ENCODE data around the gene CYBC1.

Gene CYBC1

DNA sequence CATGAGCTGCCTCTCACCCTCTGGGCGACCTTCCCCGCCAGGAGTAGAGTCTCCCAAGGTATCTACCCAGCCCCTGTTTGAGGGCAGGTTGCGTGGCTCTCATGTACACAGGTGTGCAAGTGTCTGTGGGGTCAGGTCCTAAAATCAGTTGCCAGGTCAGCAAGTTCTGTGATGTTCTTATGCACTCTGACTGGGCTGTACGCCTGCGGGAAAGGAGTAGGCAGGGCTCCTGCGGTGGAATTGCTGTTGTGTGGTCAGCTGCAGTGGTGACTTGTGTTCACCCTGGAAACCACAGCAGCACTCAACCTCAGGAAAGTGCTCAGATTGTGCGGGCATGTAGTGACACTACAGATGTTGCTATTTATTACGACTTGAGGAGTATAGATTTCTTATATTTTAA lies 27.4 kb upstream of the CYBC1 start:
- H3K4me3 ChIP-seq (ENCODE audit: low read depth, low read length), result no peak overlapping the region
- TF ChIP-seq, protein P1, sequence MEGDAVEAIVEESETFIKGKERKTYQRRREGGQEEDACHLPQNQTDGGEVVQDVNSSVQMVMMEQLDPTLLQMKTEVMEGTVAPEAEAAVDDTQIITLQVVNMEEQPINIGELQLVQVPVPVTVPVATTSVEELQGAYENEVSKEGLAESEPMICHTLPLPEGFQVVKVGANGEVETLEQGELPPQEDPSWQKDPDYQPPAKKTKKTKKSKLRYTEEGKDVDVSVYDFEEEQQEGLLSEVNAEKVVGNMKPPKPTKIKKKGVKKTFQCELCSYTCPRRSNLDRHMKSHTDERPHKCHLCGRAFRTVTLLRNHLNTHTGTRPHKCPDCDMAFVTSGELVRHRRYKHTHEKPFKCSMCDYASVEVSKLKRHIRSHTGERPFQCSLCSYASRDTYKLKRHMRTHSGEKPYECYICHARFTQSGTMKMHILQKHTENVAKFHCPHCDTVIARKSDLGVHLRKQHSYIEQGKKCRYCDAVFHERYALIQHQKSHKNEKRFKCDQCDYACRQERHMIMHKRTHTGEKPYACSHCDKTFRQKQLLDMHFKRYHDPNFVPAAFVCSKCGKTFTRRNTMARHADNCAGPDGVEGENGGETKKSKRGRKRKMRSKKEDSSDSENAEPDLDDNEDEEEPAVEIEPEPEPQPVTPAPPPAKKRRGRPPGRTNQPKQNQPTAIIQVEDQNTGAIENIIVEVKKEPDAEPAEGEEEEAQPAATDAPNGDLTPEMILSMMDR (IDR thresholded peaks at IDR 0.05; ENCODE audit: borderline replicate concordance, insufficient read depth, low read depth, low read length), result no peak

DNA sequence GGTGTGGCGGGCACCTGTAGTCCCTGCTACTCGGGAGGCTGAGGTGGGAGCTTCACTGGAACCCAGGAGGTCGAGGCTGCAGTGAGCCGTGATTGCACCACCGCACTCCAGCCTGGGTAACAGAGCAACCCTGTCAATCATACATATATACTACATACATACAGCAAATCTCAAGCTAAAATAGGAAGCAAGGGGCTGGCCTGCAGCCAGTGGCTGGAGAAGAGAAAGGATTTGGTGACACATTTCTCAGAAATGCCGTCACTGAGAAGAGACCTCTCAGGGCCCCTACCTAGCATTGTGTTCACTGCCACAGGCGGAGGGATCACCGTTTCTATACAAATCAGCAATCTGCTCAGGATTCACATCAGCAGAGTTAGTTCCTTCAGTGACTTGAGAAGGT lies 24.9 kb upstream of the CYBC1 start:
- H3K4me3 ChIP-seq (ENCODE audit: low read depth, low read length), result no peak overlapping the region
- TF ChIP-seq, protein P1 (IDR thresholded peaks at IDR 0.05; ENCODE audit: borderline replicate concordance, insufficient read depth, low read depth, low read length), result no peak

- TF ChIP-seq, protein P1 (IDR thresholded peaks at IDR 0.05; ENCODE audit: borderline replicate concordance, insufficient read depth, low read depth, low read length), result no peak
- no peak overlapping the region for H3K4me3 ChIP-seq (ENCODE audit: low read depth, low read length)
Observed at GRCh38 chr17:82474223-82475010, 23.9 kb upstream of the CYBC1 start.

DNA sequence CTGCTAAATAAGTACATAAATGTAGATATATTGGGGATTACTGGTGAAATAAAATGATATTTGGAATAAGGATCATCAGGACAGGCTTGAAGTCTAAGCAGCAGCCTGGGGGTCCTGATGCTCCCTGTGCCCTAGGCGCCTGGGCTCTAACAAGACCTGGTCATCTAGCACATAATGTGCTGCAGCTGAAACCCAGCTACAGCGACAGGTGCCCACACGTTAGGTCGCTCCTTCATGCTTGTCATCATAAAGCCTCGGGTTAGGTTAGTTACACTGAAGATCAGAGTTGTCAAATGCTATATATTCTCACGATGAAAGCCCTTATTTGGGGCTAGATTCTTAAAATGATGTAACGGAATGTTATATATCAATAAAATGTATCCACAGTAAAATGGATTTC lies 19.5 kb upstream of the CYBC1 start:
- TF ChIP-seq, protein P1 (IDR thresholded peaks at IDR 0.05; ENCODE audit: borderline replicate concordance, insufficient read depth, low read depth, low read length), result no peak
- H3K4me3 ChIP-seq (ENCODE audit: low read depth, low read length), result no peak overlapping the region

DNA sequence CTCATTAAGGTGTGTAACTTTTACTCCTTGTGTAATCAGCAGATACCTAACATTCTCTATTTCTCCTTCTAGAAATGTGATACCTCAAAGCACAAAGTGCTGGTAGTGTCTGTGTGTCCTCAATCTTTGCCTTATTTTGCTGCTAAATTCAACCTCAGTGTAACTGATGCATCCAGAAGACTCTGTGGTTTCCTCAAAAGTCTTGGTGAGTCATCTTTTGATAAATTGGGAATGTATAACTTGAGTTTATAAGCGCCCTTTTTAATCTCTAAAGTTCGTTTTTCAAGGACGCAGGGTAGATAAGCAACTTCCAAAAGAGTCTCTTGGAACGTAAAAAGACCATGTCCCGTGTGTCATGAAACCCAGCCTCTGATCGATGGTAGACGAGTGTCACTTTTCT lies 18.1 kb upstream of the CYBC1 start:
- TF ChIP-seq, protein P1 (IDR thresholded peaks at IDR 0.05; ENCODE audit: borderline replicate concordance, insufficient read depth, low read depth, low read length), result no peak
- no peak overlapping the region for H3K4me3 ChIP-seq (ENCODE audit: low read depth, low read length)

DNA sequence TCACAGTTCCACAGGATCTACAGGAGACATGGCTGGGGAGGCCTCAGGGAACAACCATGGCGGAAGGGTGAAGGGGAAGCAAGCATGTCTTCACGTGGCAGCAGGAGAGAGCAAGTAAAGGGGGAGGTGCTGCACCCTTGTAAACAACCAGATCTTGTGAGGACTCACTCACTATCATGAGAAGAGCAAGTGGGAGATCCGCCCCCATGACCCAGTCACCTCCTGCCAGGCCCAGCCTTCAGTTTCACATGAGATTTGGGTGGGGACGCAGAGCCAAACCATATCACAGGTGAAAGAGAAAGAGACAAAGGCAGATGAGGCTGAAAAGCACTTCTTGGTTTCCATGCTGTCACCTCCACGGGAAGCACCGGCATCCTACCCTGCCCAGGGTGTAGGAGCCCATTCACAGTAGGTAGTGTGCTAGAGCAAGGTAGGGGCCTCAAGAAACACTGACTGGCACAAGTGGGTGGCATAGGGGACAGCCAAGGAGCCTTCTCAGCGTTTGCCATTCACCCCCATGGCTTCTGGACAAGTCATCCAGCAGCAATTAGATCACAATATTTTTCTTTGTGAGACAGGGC lies 14.6 kb upstream of the CYBC1 start:
- TF ChIP-seq, protein P1 (IDR thresholded peaks at IDR 0.05; ENCODE audit: borderline replicate concordance, insufficient read depth, low read depth, low read length), result no peak
- no peak overlapping the region for H3K4me3 ChIP-seq (ENCODE audit: low read depth, low read length)

GRCh38 chr17:82464567-82464929 lies 14.0 kb upstream of the CYBC1 start:
- no peak overlapping the region for H3K4me3 ChIP-seq (ENCODE audit: low read depth, low read length)
- TF ChIP-seq, protein P1 (IDR thresholded peaks at IDR 0.05; ENCODE audit: borderline replicate concordance, insufficient read depth, low read depth, low read length), result no peak

Data from GM12875 (cell line).